ENCODE results near the gene ANKRD6.

- TF ChIP-seq REST (IDR thresholded peaks at IDR 0.05; ENCODE audit: insufficient read depth in 1 of 2, low read depth in 2 of 2, low read length in 1 of 2) (no peak), POLR2AphosphoS5 (IDR thresholded peaks at IDR 0.05; ENCODE audit: low read depth, low read length) (no peak), CTCF (IDR thresholded peaks at IDR 0.05) (no peak)
Observed at GRCh38 chr6:89605861-89606260, 172.9 kb downstream of the ANKRD6 start.
